Sigmoid colon (tissue), 4 donors: ENCODE data around the gene PIANP.

Experiments
- EP300 ChIP-seq, 4 donors: sonication (generic); formaldehyde crosslinking; IDR thresholded peaks; one replicate each; pipeline ENCODE4 v1.6.1; 2017; ENCODE audit warnings: antibody characterized with exemption in 4 of 4
- POLR2AphosphoS5 ChIP-seq, 4 donors: sonication (generic); formaldehyde crosslinking; IDR thresholded peaks; one replicate each; pipeline ENCODE4 v1.6.1; 2017; ENCODE audit warnings: antibody characterized with exemption in 4 of 4
- TF ChIP-seq, protein P1 (sequence below), 4 experiments: fragments of 450-650 bp in 3 of 4; fragments of 200-600 bp in 1 of 4; IDR thresholded peaks; one replicate each; pipeline ENCODE4 v1.5.1; 2016 to 2019; ENCODE audit warnings: antibody characterized with exemption in 4 of 4, mild to moderate bottlenecking in 3 of 4, moderate library complexity in 2 of 4

DNA sequence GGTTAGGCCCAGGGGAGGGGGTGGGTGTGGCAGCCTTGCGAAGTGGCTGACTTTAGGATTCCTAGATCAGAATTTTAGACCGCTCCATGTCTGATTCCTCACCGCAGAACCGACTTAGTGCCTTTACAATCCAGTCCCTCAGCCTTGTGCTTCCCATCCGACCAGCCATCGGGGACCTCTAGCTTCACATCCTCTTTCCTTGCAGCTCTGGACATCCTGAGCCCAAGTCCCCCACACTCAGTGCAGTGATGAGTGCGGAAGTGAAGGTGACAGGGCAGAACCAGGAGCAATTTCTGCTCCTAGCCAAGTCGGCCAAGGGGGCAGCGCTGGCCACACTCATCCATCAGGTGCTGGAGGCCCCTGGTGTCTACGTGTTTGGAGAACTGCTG is 23.8 kb upstream of the PIANP start:
- TF ChIP-seq EP300 (IDR thresholded peaks at IDR 0.05), result no peak
- TF ChIP-seq, protein P1, sequence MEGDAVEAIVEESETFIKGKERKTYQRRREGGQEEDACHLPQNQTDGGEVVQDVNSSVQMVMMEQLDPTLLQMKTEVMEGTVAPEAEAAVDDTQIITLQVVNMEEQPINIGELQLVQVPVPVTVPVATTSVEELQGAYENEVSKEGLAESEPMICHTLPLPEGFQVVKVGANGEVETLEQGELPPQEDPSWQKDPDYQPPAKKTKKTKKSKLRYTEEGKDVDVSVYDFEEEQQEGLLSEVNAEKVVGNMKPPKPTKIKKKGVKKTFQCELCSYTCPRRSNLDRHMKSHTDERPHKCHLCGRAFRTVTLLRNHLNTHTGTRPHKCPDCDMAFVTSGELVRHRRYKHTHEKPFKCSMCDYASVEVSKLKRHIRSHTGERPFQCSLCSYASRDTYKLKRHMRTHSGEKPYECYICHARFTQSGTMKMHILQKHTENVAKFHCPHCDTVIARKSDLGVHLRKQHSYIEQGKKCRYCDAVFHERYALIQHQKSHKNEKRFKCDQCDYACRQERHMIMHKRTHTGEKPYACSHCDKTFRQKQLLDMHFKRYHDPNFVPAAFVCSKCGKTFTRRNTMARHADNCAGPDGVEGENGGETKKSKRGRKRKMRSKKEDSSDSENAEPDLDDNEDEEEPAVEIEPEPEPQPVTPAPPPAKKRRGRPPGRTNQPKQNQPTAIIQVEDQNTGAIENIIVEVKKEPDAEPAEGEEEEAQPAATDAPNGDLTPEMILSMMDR (IDR thresholded peaks at IDR 0.05), result no peak
- TF ChIP-seq POLR2AphosphoS5 (IDR thresholded peaks at IDR 0.05), result no peak
